ENCODE measurements around the gene CXCR2. TPM values are rescaled to one million over a fixed set of nuclear protein-coding genes. Genes with fewer than 3 reads are reported as not detected.

CXCR2 gene
- polyA plus RNA-seq, 1 of the 3 experiments (the other 2 are of a cell fraction): not detected

GRCh38 chr2:218082586-218083351, 43.1 kb upstream of the CXCR2 start:
- Histone ChIP-seq H3K9me2 (no peaks in the 10 kb centered on the region), H3F3A (replicated peaks; ENCODE audit: insufficient read depth) (no peaks in the 10 kb centered on the region), H3K9me3 (peaks cover 3% of the 10 kb centered on the region; the same call in 1 of the 2 replicates), H3K4me3 (ENCODE audit: low read depth in 2 of 2, low read length in 1 of 2) (no peak overlapping the region), H3K4me1 (ENCODE audit: control insufficient read depth in 1 of 2, insufficient read depth in 2 of 2, low read depth in 1 of 2, low read length in 1 of 2) (no peaks in the 10 kb centered on the region), H3K36me3 (replicated peaks in 1 of 2; ENCODE audit: control insufficient read depth in 1 of 2, insufficient read depth in 2 of 2, low read length in 1 of 2) (no peaks in the 10 kb centered on the region), H3K79me2 (ENCODE audit: insufficient read depth) (no peaks in the 10 kb centered on the region), H3K27ac (ENCODE audit: low read depth in 2 of 2, low read length in 1 of 2) (no peak overlapping the region), H2AFZ (ENCODE audit: low read depth) (no peak overlapping the region), H3K27me3 (ENCODE audit: insufficient read depth) (no peaks in the 10 kb centered on the region), H4K20me1 (ENCODE audit: insufficient read depth) (no peaks in the 10 kb centered on the region), H3K9ac (no peak overlapping the region), H3K4me2 (no peak overlapping the region)
- ChIA-PET CTCF (interaction anchor here (1.0 to 1.3 kb wide), 2 partner anchors 9 to 14 kb away, joined by 3 read pairs; no protein-coding TSS in a partner anchor), POLR2A (no interaction called here)
- peak; percentile 32 for DNase-seq
- TF ChIP-seq GATA2 (CRISPR knock-in tag; IDR thresholded peaks at IDR 0.05) (no peak), TAF1 (IDR thresholded peaks at IDR 0.05; ENCODE audit: borderline replicate concordance, low read depth, low read length) (no peak), POLR2AphosphoS5 (IDR thresholded peaks at IDR 0.05; ENCODE audit: low read depth, low read length) (no peak), PBX3 (IDR thresholded peaks at IDR 0.05) (no peak), FOXJ3 (CRISPR knock-in tag; IDR thresholded peaks at IDR 0.05) (no peak), MXI1 (IDR thresholded peaks at IDR 0.05; ENCODE audit: low read depth, low read length) (no peak), USF1 (IDR thresholded peaks at IDR 0.05; ENCODE audit: borderline replicate concordance, low read depth) (no peak), SIN3A (IDR thresholded peaks at IDR 0.05; ENCODE audit: borderline replicate concordance, low read depth, low read length) (no peak), EZH2phosphoT487 (IDR thresholded peaks at IDR 0.05; ENCODE audit: borderline replicate concordance, low read depth) (no peak)
- WGBS (ENCODE audit: low lambda C conversion rate): 47% methylated on average over 14 of the region's 14 CpGs

- Histone ChIP-seq H3F3A (replicated peaks; ENCODE audit: insufficient read depth) (no peaks in the 10 kb centered on the region), H3K9me3 (peaks cover 3% of the 10 kb centered on the region; the same call in 1 of the 2 replicates), H3K9ac (no peak overlapping the region), H3K4me2 (no peak overlapping the region), H3K79me2 (ENCODE audit: insufficient read depth) (no peaks in the 10 kb centered on the region), H3K4me1 (ENCODE audit: control insufficient read depth in 1 of 2, insufficient read depth in 2 of 2, low read depth in 1 of 2, low read length in 1 of 2) (no peaks in the 10 kb centered on the region), H4K20me1 (ENCODE audit: insufficient read depth) (no peaks in the 10 kb centered on the region), H3K27me3 (ENCODE audit: insufficient read depth) (no peaks in the 10 kb centered on the region), H3K36me3 (replicated peaks in 1 of 2; ENCODE audit: control insufficient read depth in 1 of 2, insufficient read depth in 2 of 2, low read length in 1 of 2) (no peaks in the 10 kb centered on the region), H3K4me3 (ENCODE audit: low read depth in 2 of 2, low read length in 1 of 2) (no peak overlapping the region), H3K27ac (ENCODE audit: low read depth in 2 of 2, low read length in 1 of 2) (no peak overlapping the region), H3K9me2 (no peaks in the 10 kb centered on the region), H2AFZ (ENCODE audit: low read depth) (no peak overlapping the region)
- TF ChIP-seq FOXM1 (IDR thresholded peaks at IDR 0.05; ENCODE audit: low read depth) (no peak), RCOR1 (IDR thresholded peaks at IDR 0.05; ENCODE audit: low read length) (no peak)
- ChIA-PET CTCF (interaction anchor here (1.3 kb wide), 1 partner anchor 9 kb away, joined by 3 read pairs; no protein-coding TSS in a partner anchor), POLR2A (no interaction called here)
- WGBS (ENCODE audit: low lambda C conversion rate): 78% methylated on average over 3 of the region's 3 CpGs
- DNase-seq: no peak
Measured at GRCh38 chr2:218083352-218083676, 42.5 kb upstream of the CXCR2 start.

Measured in SK-N-SH (cell line).